ENCODE results near the gene HHAT. TPM values are rescaled to one million over a fixed set of nuclear protein-coding genes. Genes with fewer than 3 reads are reported as not detected.

HHAT gene
- total RNA-seq, 4 donors from 2014 or later = 0.83 to 1.6 (median 1.2) TPM

- no peak overlapping the region for H3K27ac ChIP-seq (replicated peaks in 1 of 4)
- no peak overlapping the region for H3K4me3 ChIP-seq
- H3K36me3 ChIP-seq = no peaks in the 10 kb centered on the region
- H3K4me1 ChIP-seq = no peaks in the 10 kb centered on the region
- TF ChIP-seq EP300 (IDR thresholded peaks at IDR 0.05) (no peak), POLR2AphosphoS5 (IDR thresholded peaks at IDR 0.05) (no peak), POLR2A (IDR thresholded peaks at IDR 0.05; ENCODE audit: low read depth) (no peak), CTCF (IDR thresholded peaks at IDR 0.05) (no peak)
- no peak for DNase-seq (ENCODE audit: extremely low spot score)
- H3K9me3 ChIP-seq = no peaks in the 10 kb centered on the region
- intact Hi-C loops (cut with DNase I) = no loop called here
- WGBS = 82% methylated on average over 2 of the region's 3 CpGs
- no peaks in the 10 kb centered on the region for H3K27me3 ChIP-seq
These were observed 304.4 kb downstream of the HHAT start for GRCh38 chr1:210633140-210633539.

GRCh38 chr1:210633636-210634035 lies 304.9 kb downstream of the HHAT start:
- H3K4me3 ChIP-seq = no peak overlapping the region
- 92% methylated on average over 6 of the region's 6 CpGs for whole genome bisulfite sequencing
- TF ChIP-seq POLR2AphosphoS5 (IDR thresholded peaks at IDR 0.05) (no peak), EP300 (IDR thresholded peaks at IDR 0.05) (no peak), POLR2A (IDR thresholded peaks at IDR 0.05; ENCODE audit: low read depth) (no peak), CTCF (IDR thresholded peaks at IDR 0.05) (no peak)
- no peaks in the 10 kb centered on the region for H3K9me3 ChIP-seq
- no peak for DNase-seq (ENCODE audit: extremely low spot score)
- H3K27me3 ChIP-seq = no peaks in the 10 kb centered on the region
- no peak overlapping the region for H3K27ac ChIP-seq (replicated peaks in 1 of 4)
- no peaks in the 10 kb centered on the region for H3K36me3 ChIP-seq
- no peaks in the 10 kb centered on the region for H3K4me1 ChIP-seq
- intact Hi-C loops (cut with DNase I) = no loop called here

- H3K36me3 ChIP-seq = no peaks in the 10 kb centered on the region
- TF ChIP-seq EP300 (IDR thresholded peaks at IDR 0.05) (no peak), POLR2A (IDR thresholded peaks at IDR 0.05; ENCODE audit: low read depth) (no peak), CTCF (IDR thresholded peaks at IDR 0.05) (no peak), POLR2AphosphoS5 (IDR thresholded peaks at IDR 0.05) (no peak)
- H3K27me3 ChIP-seq = no peaks in the 10 kb centered on the region
- H3K9me3 ChIP-seq = no peaks in the 10 kb centered on the region
- WGBS = 98% methylated on average over 2 of the region's 2 CpGs
- no peak for DNase-seq (ENCODE audit: extremely low spot score)
- intact Hi-C loops (cut with DNase I) = no loop called here
- H3K27ac ChIP-seq (replicated peaks in 1 of 4) = no peak overlapping the region
- no peak overlapping the region for H3K4me3 ChIP-seq
- H3K4me1 ChIP-seq = no peaks in the 10 kb centered on the region
These were observed 306.4 kb downstream of the HHAT start for GRCh38 chr1:210635108-210635507.

GRCh38 chr1:210641582-210641981 lies 312.9 kb downstream of the HHAT start:
- no peak for DNase-seq (ENCODE audit: extremely low spot score)
- WGBS = 85% methylated on average over 5 of the region's 5 CpGs
- no peak for TF ChIP-seq CTCF (IDR thresholded peaks at IDR 0.05)
- TF ChIP-seq POLR2AphosphoS5 (IDR thresholded peaks at IDR 0.05) = no peak
- TF ChIP-seq EP300 (IDR thresholded peaks at IDR 0.05) = no peak
- TF ChIP-seq POLR2A (IDR thresholded peaks at IDR 0.05; ENCODE audit: low read depth) = no peak
- no peaks in the 10 kb centered on the region for H3K27me3 ChIP-seq
- H3K27ac ChIP-seq (replicated peaks in 1 of 4) = no peak overlapping the region
- intact Hi-C loops (cut with DNase I) = no loop called here
- no peaks in the 10 kb centered on the region for H3K4me1 ChIP-seq
- H3K9me3 ChIP-seq = no peaks in the 10 kb centered on the region
- H3K36me3 ChIP-seq = no peaks in the 10 kb centered on the region
- no peak overlapping the region for H3K4me3 ChIP-seq

- intact Hi-C loops (cut with DNase I) = no loop called here
These were observed 317.0 kb downstream of the HHAT start for GRCh38 chr1:210645582-210646257.

More at GRCh38 chr1:210645582-210646257, 317.0 kb downstream of the HHAT start:
- Histone ChIP-seq H3K4me3 (no peak overlapping the region), H3K27ac (replicated peaks in 1 of 4) (no peak overlapping the region), H3K9me3 (no peaks in the 10 kb centered on the region), H3K27me3 (no peaks in the 10 kb centered on the region), H3K4me1 (no peaks in the 10 kb centered on the region), H3K36me3 (no peaks in the 10 kb centered on the region)
- WGBS = 78% methylated on average over 7 of the region's 7 CpGs
- DNase-seq (ENCODE audit: extremely low spot score) = no peak
- TF ChIP-seq POLR2AphosphoS5 (IDR thresholded peaks at IDR 0.05) (no peak), POLR2A (IDR thresholded peaks at IDR 0.05; ENCODE audit: low read depth) (no peak), CTCF (IDR thresholded peaks at IDR 0.05) (no peak), EP300 (IDR thresholded peaks at IDR 0.05) (no peak)

Data from esophagus muscularis mucosa (tissue), 4 donors.